HFF-Myc (cell line): Measurements from ENCODE around the gene MALT1.

Experiments used
- DNase-seq: peaks from one replicate; pipeline ENCODE4 v3.0.0-alpha.2; 2011; ENCODE audit warnings: low read depth; ENCODE audit errors: extremely low read depth
- H3K4me3 ChIP-seq: replicated peaks from 2 replicates; pipeline ENCODE4 v1.5.1; 2011; ENCODE audit warnings: low read depth, mild to moderate bottlenecking, control low read depth, low read length
- TF ChIP-seq, protein P1 (sequence below): IDR thresholded peaks from 2 replicates; pipeline ENCODE4 v1.5.1; 2012; ENCODE audit warnings: mild to moderate bottlenecking, low read depth, low read length, control low read depth; ENCODE audit errors: missing control alignments

Gene MALT1, protein sequence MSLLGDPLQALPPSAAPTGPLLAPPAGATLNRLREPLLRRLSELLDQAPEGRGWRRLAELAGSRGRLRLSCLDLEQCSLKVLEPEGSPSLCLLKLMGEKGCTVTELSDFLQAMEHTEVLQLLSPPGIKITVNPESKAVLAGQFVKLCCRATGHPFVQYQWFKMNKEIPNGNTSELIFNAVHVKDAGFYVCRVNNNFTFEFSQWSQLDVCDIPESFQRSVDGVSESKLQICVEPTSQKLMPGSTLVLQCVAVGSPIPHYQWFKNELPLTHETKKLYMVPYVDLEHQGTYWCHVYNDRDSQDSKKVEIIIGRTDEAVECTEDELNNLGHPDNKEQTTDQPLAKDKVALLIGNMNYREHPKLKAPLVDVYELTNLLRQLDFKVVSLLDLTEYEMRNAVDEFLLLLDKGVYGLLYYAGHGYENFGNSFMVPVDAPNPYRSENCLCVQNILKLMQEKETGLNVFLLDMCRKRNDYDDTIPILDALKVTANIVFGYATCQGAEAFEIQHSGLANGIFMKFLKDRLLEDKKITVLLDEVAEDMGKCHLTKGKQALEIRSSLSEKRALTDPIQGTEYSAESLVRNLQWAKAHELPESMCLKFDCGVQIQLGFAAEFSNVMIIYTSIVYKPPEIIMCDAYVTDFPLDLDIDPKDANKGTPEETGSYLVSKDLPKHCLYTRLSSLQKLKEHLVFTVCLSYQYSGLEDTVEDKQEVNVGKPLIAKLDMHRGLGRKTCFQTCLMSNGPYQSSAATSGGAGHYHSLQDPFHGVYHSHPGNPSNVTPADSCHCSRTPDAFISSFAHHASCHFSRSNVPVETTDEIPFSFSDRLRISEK

GRCh38 chr18:58671111-58671631 is at the start of gene MALT1:
TSS of gene MALT1 (plus strand) at chr18:58671465. CDS start at chr18:58671644, 179 bp downstream.
- H3K4me3 ChIP-seq, result peak within 1 kb of the TSS; percentile 78
- TF ChIP-seq, protein P1, sequence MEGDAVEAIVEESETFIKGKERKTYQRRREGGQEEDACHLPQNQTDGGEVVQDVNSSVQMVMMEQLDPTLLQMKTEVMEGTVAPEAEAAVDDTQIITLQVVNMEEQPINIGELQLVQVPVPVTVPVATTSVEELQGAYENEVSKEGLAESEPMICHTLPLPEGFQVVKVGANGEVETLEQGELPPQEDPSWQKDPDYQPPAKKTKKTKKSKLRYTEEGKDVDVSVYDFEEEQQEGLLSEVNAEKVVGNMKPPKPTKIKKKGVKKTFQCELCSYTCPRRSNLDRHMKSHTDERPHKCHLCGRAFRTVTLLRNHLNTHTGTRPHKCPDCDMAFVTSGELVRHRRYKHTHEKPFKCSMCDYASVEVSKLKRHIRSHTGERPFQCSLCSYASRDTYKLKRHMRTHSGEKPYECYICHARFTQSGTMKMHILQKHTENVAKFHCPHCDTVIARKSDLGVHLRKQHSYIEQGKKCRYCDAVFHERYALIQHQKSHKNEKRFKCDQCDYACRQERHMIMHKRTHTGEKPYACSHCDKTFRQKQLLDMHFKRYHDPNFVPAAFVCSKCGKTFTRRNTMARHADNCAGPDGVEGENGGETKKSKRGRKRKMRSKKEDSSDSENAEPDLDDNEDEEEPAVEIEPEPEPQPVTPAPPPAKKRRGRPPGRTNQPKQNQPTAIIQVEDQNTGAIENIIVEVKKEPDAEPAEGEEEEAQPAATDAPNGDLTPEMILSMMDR, result no peak
- peak; percentile 52 for DNase-seq

GRCh38 chr18:58624011-58624410 is 47.3 kb upstream of the MALT1 start:
- no peak overlapping the region for H3K4me3 ChIP-seq
- TF ChIP-seq, protein P1, result no peak
- no peak for DNase-seq

GRCh38 chr18:58625839-58626238 is 45.4 kb upstream of the MALT1 start:
- H3K4me3 ChIP-seq, result no peak overlapping the region
- no peak for DNase-seq
- TF ChIP-seq, protein P1, result no peak

DNA sequence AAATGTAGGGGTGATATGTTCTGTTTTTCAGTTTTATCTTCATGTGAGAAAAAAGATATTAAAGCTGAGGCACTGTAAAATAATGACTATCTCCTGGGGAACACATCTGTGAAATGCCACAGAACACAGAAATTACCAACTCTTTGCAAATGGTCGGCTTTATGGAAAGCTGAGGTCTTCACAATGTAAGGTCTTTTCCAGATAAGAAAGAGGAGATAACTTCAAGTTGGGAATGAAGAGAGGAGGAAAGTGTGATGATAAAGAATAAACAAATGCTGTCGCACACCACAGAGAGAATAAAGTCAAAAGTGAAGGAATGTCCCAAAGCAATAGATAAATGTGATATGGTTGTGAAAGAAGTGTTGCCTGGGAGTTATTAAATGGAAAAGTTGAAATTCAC is 41.2 kb upstream of the MALT1 start:
- DNase-seq, result no peak
- TF ChIP-seq, protein P1, result no peak
- no peak overlapping the region for H3K4me3 ChIP-seq

GRCh38 chr18:58631301-58631700 is 40.0 kb upstream of the MALT1 start:
- no peak overlapping the region for H3K4me3 ChIP-seq
- TF ChIP-seq, protein P1, result no peak
- no peak for DNase-seq

DNA sequence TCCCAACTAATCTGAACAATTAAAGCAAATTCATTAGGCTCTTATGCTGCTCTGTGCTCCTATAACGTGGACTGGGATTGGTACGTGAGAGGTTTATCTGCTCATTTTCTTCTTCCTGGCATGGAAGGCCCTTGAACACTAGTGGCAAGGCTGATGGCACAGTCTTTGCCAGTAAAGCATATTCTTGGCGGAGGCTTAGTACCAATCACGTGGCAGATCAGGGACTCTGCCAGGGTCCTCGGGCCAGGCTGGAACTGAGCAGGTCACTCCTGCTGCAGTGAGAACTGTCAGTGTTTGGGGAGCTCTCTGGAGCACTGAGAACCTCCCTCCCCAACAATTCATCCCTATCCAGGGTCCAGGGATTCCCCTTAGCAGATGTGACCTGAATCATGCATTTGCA is 38.7 kb upstream of the MALT1 start:
- DNase-seq, result no peak
- TF ChIP-seq, protein P1, result no peak
- no peak overlapping the region for H3K4me3 ChIP-seq
